Measurements from ENCODE around the gene A1BG. TPM values are rescaled to one million over a fixed set of nuclear protein-coding genes. Genes with fewer than 3 reads are reported as not detected.

A1BG gene, protein sequence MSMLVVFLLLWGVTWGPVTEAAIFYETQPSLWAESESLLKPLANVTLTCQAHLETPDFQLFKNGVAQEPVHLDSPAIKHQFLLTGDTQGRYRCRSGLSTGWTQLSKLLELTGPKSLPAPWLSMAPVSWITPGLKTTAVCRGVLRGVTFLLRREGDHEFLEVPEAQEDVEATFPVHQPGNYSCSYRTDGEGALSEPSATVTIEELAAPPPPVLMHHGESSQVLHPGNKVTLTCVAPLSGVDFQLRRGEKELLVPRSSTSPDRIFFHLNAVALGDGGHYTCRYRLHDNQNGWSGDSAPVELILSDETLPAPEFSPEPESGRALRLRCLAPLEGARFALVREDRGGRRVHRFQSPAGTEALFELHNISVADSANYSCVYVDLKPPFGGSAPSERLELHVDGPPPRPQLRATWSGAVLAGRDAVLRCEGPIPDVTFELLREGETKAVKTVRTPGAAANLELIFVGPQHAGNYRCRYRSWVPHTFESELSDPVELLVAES
- 1 to 10 TPM; 2.0 to 3.7 (median 2.7) TPM for total RNA-seq
- long read RNA-seq, donor 1, partial matches to known transcripts = 0 of 1 reads
- long read RNA-seq, donor 1, other reads (novel, unspliced or antisense) = 0 of 1 reads
- long read RNA-seq, donor 2, partial matches to known transcripts = 0 of 1 reads
- long read RNA-seq, donor 2, other reads (novel, unspliced or antisense) = 0 of 1 reads

DNA sequence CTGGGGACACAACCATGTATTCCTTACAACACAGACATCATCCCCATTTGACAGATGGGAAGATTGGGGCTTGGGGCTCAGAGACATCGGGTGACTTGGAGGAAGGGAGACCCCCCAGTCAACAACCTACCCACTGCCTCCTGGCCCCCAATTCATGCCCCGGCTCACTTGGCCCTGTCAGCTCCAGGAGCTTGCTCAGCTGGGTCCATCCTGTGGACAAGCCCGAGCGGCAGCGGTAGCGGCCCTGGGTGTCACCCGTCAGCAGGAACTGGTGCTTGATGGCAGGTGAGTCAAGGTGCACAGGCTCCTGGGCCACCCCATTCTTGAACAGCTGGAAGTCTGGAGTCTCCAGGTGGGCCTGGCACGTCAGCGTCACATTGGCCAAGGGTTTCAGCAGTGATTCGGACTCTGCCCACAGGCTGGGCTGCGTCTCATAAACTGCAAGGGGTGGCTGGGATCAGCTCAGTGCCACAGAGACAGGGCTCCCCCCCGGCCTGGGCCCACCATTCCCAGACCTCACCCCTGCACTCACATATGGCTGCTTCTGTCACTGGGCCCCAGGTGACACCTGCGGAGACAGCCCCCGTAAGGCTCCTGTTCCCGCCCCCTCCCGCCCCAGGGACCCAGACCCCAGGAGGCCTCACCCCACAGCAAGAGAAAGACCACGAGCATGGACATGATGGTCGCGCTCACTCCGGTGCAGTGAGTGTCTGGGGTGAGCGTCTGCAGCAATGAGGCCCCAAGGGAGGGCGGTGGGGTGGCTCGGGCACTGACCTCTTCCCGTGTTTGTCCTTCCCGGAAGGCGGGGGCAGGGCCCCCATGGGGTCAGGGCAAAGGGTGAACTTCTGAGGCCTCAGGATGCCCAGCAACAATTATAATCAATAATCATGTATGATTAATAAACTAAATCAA is at the start of gene A1BG:
Gene A1BG (minus strand): TSS at position 733 of the 912 bp plus-strand sequence. CDS start 55 bp downstream, at position 678.
- H3K9me3 ChIP-seq = no peaks in the 10 kb centered on the region
- no peak within 1 kb of the TSS for H3K4me3 ChIP-seq
- intact Hi-C loops (cut with DNase I, micrococcal nuclease) = no loop called here
- TF ChIP-seq, protein P1, sequence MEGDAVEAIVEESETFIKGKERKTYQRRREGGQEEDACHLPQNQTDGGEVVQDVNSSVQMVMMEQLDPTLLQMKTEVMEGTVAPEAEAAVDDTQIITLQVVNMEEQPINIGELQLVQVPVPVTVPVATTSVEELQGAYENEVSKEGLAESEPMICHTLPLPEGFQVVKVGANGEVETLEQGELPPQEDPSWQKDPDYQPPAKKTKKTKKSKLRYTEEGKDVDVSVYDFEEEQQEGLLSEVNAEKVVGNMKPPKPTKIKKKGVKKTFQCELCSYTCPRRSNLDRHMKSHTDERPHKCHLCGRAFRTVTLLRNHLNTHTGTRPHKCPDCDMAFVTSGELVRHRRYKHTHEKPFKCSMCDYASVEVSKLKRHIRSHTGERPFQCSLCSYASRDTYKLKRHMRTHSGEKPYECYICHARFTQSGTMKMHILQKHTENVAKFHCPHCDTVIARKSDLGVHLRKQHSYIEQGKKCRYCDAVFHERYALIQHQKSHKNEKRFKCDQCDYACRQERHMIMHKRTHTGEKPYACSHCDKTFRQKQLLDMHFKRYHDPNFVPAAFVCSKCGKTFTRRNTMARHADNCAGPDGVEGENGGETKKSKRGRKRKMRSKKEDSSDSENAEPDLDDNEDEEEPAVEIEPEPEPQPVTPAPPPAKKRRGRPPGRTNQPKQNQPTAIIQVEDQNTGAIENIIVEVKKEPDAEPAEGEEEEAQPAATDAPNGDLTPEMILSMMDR (IDR thresholded peaks at IDR 0.05) = no peak
- H3K4me1 ChIP-seq (ENCODE audit: low read depth) = no peaks in the 10 kb centered on the region
- ATAC-seq (no peak), DNase-seq (no peak)
- H3K36me3 ChIP-seq (ENCODE audit: low read depth) = no peaks in the 10 kb centered on the region

- DNase-seq = peak in 1 of 3 donors; percentile 48
- intact Hi-C loops (cut with DNase I, micrococcal nuclease) = no loop called here
- peaks cover 4% of the 10 kb centered on the region for H3K36me3 ChIP-seq (ENCODE audit: low read depth)
- no peaks in the 10 kb centered on the region for H3K9me3 ChIP-seq
- H3K4me1 ChIP-seq (ENCODE audit: low read depth) = peaks cover 6% of the 10 kb centered on the region
- TF ChIP-seq, protein P1 (IDR thresholded peaks at IDR 0.05) = no peak
- ATAC-seq = no peak
- H3K4me3 ChIP-seq = no peak overlapping the region
Observed at GRCh38 chr19:58401840-58402421, 48.6 kb upstream of the A1BG start.

DNA sequence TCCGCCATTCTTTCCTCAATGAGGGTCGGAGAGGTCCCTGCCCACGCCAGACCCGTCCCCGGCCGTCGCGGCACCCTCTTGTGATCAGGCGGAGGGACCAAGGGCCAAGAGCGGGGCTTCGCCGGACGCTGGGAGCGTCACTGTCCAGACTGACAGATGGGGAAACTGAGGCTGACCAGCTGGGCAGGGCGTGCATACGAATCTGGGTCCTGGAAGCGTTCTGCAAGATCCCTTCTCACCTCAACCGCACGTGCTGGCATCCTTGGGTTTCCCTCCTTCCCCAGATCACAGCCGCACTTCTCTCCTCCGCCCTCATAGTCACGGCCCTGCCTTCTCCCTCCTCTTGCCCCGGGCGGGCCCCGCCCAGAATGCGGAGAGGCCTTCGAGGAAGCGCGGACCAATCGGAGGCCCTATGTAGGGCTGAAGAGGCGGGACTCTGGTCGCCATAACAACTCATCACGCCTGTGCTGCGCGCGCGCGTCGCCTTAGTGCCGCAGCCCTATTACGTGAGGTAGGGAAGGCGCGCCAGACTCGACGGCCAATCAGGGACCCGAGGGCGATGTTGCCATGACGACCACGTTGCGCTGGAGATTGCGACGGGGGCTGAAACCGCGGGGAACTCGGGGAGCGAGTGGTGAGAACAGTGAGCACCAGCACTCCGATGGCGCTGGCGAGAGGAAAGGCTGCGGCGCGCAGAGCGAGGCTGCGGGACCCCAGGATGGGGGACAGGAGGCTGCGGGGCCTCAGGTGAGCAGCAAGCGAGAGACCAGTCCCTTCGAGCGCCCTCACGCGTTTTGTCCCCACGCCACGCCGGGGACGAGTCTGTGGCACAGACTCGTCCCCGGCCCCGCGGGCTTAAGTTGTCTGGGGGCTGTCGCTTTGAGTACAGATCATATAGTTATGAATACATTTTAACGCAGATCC is 47.9 kb upstream of the A1BG start:
- peaks cover 4% of the 10 kb centered on the region for H3K36me3 ChIP-seq (ENCODE audit: low read depth)
- peak; percentile 99 to 100 (median 100) for DNase-seq
- intact Hi-C loops (cut with DNase I, micrococcal nuclease) = no loop called here
- ATAC-seq = peak; percentile 97
- peaks cover 10% of the 10 kb centered on the region for H3K4me1 ChIP-seq (ENCODE audit: low read depth)
- no peaks in the 10 kb centered on the region for H3K9me3 ChIP-seq
- TF ChIP-seq, protein P1 (IDR thresholded peaks at IDR 0.05) = no peak
- peak overlapping the region; percentile 32 for H3K4me3 ChIP-seq

GRCh38 chr19:58400316-58400915 is 47.1 kb upstream of the A1BG start:
- intact Hi-C loops (cut with DNase I, micrococcal nuclease) = no loop called here
- Histone ChIP-seq H3K36me3 (ENCODE audit: low read depth) (peaks cover 4% of the 10 kb centered on the region), H3K4me3 (no peak overlapping the region), H3K9me3 (no peaks in the 10 kb centered on the region), H3K4me1 (ENCODE audit: low read depth) (peaks cover 17% of the 10 kb centered on the region)
- TF ChIP-seq, protein P1 (IDR thresholded peaks at IDR 0.05) = no peak
- ATAC-seq (no peak), DNase-seq (no peak)
